GM21528 (cell line): ENCODE results near the gene PHF21A.
A peak's percentile ranks its signal among the peaks of the same experiment; 100 is the strongest.
"Not testable (repeated sequence)": the region's sequence is repeated elsewhere in the genome, so short reads cannot be mapped to it uniquely, and the experiment has no call there.

ENCODE experiments used
- ATAC-seq: cut with Tn5 transposase; IDR thresholded peaks from one replicate; pipeline ENCODE4 v1.9.1; 2021; ENCODE audit warnings: mild to moderate bottlenecking, moderate library complexity; ENCODE audit not compliant: unreplicated experiment, low FRiP score

Gene PHF21A

GRCh38 chr11:46121724-46122477, 647 bp upstream of the PHF21A start:
- ATAC-seq: peak; percentile 50

GRCh38 chr11:46120346-46121300, 631 bp downstream of the PHF21A start:
- ATAC-seq: peak; percentile 22

GRCh38 chr11:46119352-46120216, 1.7 kb downstream of the PHF21A start:
- ATAC-seq: peak; percentile 37

GRCh38 chr11:46118702-46119351, 2.4 kb downstream of the PHF21A start:
- no peak for ATAC-seq

GRCh38 chr11:46117842-46118241, 3.4 kb downstream of the PHF21A start:
- ATAC-seq: no peak

GRCh38 chr11:46116712-46117037, 4.6 kb downstream of the PHF21A start:
- ATAC-seq: not testable (repeated sequence)

GRCh38 chr11:46116007-46116711, 5.1 kb downstream of the PHF21A start:
- ATAC-seq: no peak

GRCh38 chr11:46114961-46115360, 6.3 kb downstream of the PHF21A start:
- ATAC-seq: no peak

- no peak for ATAC-seq
Observed at GRCh38 chr11:46114378-46114777, 6.9 kb downstream of the PHF21A start.

- ATAC-seq: no peak
Observed at GRCh38 chr11:46112961-46113607, 8.2 kb downstream of the PHF21A start.

GRCh38 chr11:46108751-46109150, 12.5 kb downstream of the PHF21A start:
- no peak for ATAC-seq

- ATAC-seq: no peak
Observed at GRCh38 chr11:46107780-46108179, 13.5 kb downstream of the PHF21A start.

GRCh38 chr11:46107408-46107718, 13.9 kb downstream of the PHF21A start:
- ATAC-seq: no peak

- ATAC-seq: no peak
Observed at GRCh38 chr11:46106530-46107407, 14.5 kb downstream of the PHF21A start.

- no peak for ATAC-seq
Observed at GRCh38 chr11:46105926-46106325, 15.3 kb downstream of the PHF21A start.

GRCh38 chr11:46105134-46105628, 16.1 kb downstream of the PHF21A start:
- ATAC-seq: no peak

- no peak for ATAC-seq
Observed at GRCh38 chr11:46102843-46103242, 18.4 kb downstream of the PHF21A start.

- ATAC-seq: peak; percentile 72
Observed at GRCh38 chr11:46100670-46101069, 20.6 kb downstream of the PHF21A start.
